ENCODE results near the gene CHAD. TPM values are rescaled to one million over a fixed set of nuclear protein-coding genes. Genes with fewer than 3 reads are reported as not detected.

Gene CHAD
- total and polyA plus RNA-seq, 2 of the 4 experiments (the other 2 are of a cell fraction): 0.03 TPM; not detected in 1

GRCh38 chr17:50499270-50499669 lies 30.6 kb upstream of the CHAD start:
- H2AK5ac ChIP-seq (ENCODE audit: low read depth, low read length): no peak overlapping the region
- no peaks in the 10 kb centered on the region for H3K36me3 ChIP-seq (ENCODE audit: control insufficient read depth, insufficient read depth, low read length)
- ChIA-PET CTCF (no interaction called here), POLR2A (ENCODE audit: unreplicated experiment) (no interaction called here)
- no peak for TF ChIP-seq POLR2A (IDR thresholded peaks at IDR 0.05; ENCODE audit: low read depth, low read length)
- no peak for TF ChIP-seq FOS (IDR thresholded peaks at IDR 0.05; ENCODE audit: low read depth, low read length)
- TF ChIP-seq CHD1 (IDR thresholded peaks at IDR 0.05; ENCODE audit: low read depth, low read length): no peak
- TF ChIP-seq MXI1 (IDR thresholded peaks at IDR 0.05; ENCODE audit: borderline replicate concordance, low read depth, low read length): no peak
- TF ChIP-seq ELK1 (IDR thresholded peaks at IDR 0.05; ENCODE audit: borderline replicate concordance, low read depth, low read length): no peak
- no peak for TF ChIP-seq RCOR1 (IDR thresholded peaks at IDR 0.05; ENCODE audit: insufficient replicate concordance, low read length)
- no peak for TF ChIP-seq CTCF (conservative IDR thresholded peaks at IDR 0.05; ENCODE audit: low read depth, low read length)
- no peak for TF ChIP-seq NFE2L2 (IDR thresholded peaks at IDR 0.05; ENCODE audit: low read depth, low read length)
- TF ChIP-seq RFX5 (IDR thresholded peaks at IDR 0.05; ENCODE audit: low read depth, low read length): no peak
- no peaks in the 10 kb centered on the region; the same call in 1 of the 2 replicates for H3K27me3 ChIP-seq (ENCODE audit: control insufficient read depth, insufficient read depth, low read length)
- no peak overlapping the region for H3K4me2 ChIP-seq (ENCODE audit: low read depth, low read length)
- no peak overlapping the region for H3K56ac ChIP-seq (ENCODE audit: extremely low read depth, insufficient read depth, low read length)
- no peak overlapping the region for H3K27ac ChIP-seq (ENCODE audit: insufficient read depth, low read length)
- no peak for ATAC-seq (ENCODE audit: low read depth)
- no peak overlapping the region for H4K91ac ChIP-seq (ENCODE audit: insufficient read depth, low read depth, low read length)
- no peaks in the 10 kb centered on the region for H4K20me1 ChIP-seq (ENCODE audit: insufficient read depth, low read length)
- H2BK120ac ChIP-seq (ENCODE audit: low read depth, low read length): no peak overlapping the region
- no peak overlapping the region for H2BK15ac ChIP-seq (ENCODE audit: low read depth, low read length)
- H3K79me1 ChIP-seq (ENCODE audit: low read depth in 1 of 2, low read length in 2 of 2): no peaks in the 10 kb centered on the region
- H3K14ac ChIP-seq (replicated peaks; ENCODE audit: low read depth, low read length): no peak overlapping the region
- in situ Hi-C loops (cut with MboI; ENCODE audit: low sequenced_read_pairs) (no loop called here), intact Hi-C loops (cut with micrococcal nuclease) (no loop called here), dilution Hi-C loops (cut with HindIII; ENCODE audit: low sequenced_read_pairs, unreplicated experiment) (no loop called here)
- no peaks in the 10 kb centered on the region for H3K9me3 ChIP-seq (ENCODE audit: control insufficient read depth, insufficient read depth, low read length)
- no peak for DNase-seq
- H2BK5ac ChIP-seq (ENCODE audit: low read depth, low read length, poor library complexity, severe bottlenecking): no peak overlapping the region
- H3K9me1 ChIP-seq (ENCODE audit: insufficient read depth, low read length): peaks cover 5% of the 10 kb centered on the region; the same call in 1 of the 2 replicates
- no peak overlapping the region for H4K8ac ChIP-seq (ENCODE audit: low read depth in 2 of 2, low read length in 2 of 2)
- H3K23ac ChIP-seq (ENCODE audit: low read depth, low read length): no peak overlapping the region
- no TSS peak for BruUV-seq (replicated peaks)
- no peak overlapping the region for H3K4ac ChIP-seq (ENCODE audit: low read depth, low read length)
- no peak overlapping the region for H3K9ac ChIP-seq (ENCODE audit: low read depth, low read length)
- H3K4me3 ChIP-seq (ENCODE audit: insufficient read depth, low read depth, low read length): no peak overlapping the region
- no peak overlapping the region for H2AK9ac ChIP-seq (replicated peaks; ENCODE audit: low read depth, low read length, poor library complexity)
- no peak overlapping the region for H2BK20ac ChIP-seq (ENCODE audit: low read depth, low read length)
- no peak overlapping the region for H4K5ac ChIP-seq (ENCODE audit: low read depth, low read length)
- H3K4me1 ChIP-seq (ENCODE audit: control insufficient read depth, insufficient read depth, low read length): peaks cover 4% of the 10 kb centered on the region
- no peak overlapping the region for H2AFZ ChIP-seq (replicated peaks; ENCODE audit: low read length, poor library complexity)
- no peak overlapping the region for H3K18ac ChIP-seq (ENCODE audit: low read depth, low read length)
